ENCODE measurements around the gene PSMA6.

- TF ChIP-seq CTCF (IDR thresholded peaks at IDR 0.05): no peak
- TF ChIP-seq POLR2A (IDR thresholded peaks at IDR 0.05): no peak
Measured at GRCh38 chr14:35284506-35284905, 7.7 kb upstream of the PSMA6 start.
